Endodermal cell (in vitro differentiated cells): ENCODE measurements around the gene ZBTB25. TPM values are rescaled to one million over a fixed set of nuclear protein-coding genes. Genes with fewer than 3 reads are reported as not detected.

Experiments
- DNase-seq: peaks from one replicate; pipeline ENCODE4 v3.0.0-alpha.2; 2017
- H3K27ac ChIP-seq: 2 replicates; pipeline ENCODE4 v1.5.1; 2013; ENCODE audit warnings: mild to moderate bottlenecking, low read depth, low read length, moderate library complexity
- H3K27me3 ChIP-seq: 2 replicates; pipeline ENCODE4 v1.6.1; 2013; ENCODE audit warnings: mild to moderate bottlenecking, low read length, moderate library complexity; ENCODE audit not compliant: insufficient read depth, control insufficient read depth, poor library complexity, severe bottlenecking
- H3K36me3 ChIP-seq: 2 replicates; pipeline ENCODE4 v1.7.0; 2013; ENCODE audit warnings: mild to moderate bottlenecking, low read length, moderate library complexity; ENCODE audit not compliant: control insufficient read depth, insufficient read depth
- H3K4me1 ChIP-seq: one replicate; pipeline ENCODE4 v1.7.0; 2013; ENCODE audit warnings: low read length; ENCODE audit not compliant: control insufficient read depth, insufficient read depth
- H3K4me3 ChIP-seq: 2 replicates; pipeline ENCODE4 v1.5.1; 2013; ENCODE audit warnings: mild to moderate bottlenecking, low read length, moderate library complexity
- H3K9ac ChIP-seq: 2 replicates; pipeline ENCODE4 v1.6.1; 2013; ENCODE audit warnings: mild to moderate bottlenecking, low read length, moderate library complexity; ENCODE audit not compliant: poor library complexity, severe bottlenecking; ENCODE audit errors: extremely low read depth
- H3K9me3 ChIP-seq: 2 replicates; pipeline ENCODE4 v1.6.1; 2013; ENCODE audit warnings: mild to moderate bottlenecking, low read length, moderate library complexity; ENCODE audit not compliant: control insufficient read depth
- H3K27ac Mint-ChIP-seq: 2 replicates; pipeline ENCODE4 v1.8.0; 2020; ENCODE audit warnings: mixed read lengths
- H3K27me3 Mint-ChIP-seq: 2 replicates; pipeline ENCODE4 v1.8.0; 2021; ENCODE audit warnings: mild to moderate bottlenecking, mixed read lengths; ENCODE audit not compliant: insufficient read depth
- H3K36me3 Mint-ChIP-seq: 2 replicates; pipeline ENCODE4 v1.8.0; 2020; ENCODE audit warnings: low read depth, mixed read lengths
- H3K4me1 Mint-ChIP-seq: 2 replicates; pipeline ENCODE4 v1.8.0; 2020; ENCODE audit warnings: mixed read lengths
- H3K4me3 Mint-ChIP-seq: 2 replicates; pipeline ENCODE4 v1.8.0; 2020; ENCODE audit warnings: mild to moderate bottlenecking, moderate library complexity, mixed read lengths
- H3K9me3 Mint-ChIP-seq: 2 replicates; pipeline ENCODE4 v1.8.0; 2020; ENCODE audit warnings: mild to moderate bottlenecking, mixed read lengths
- CTCF ChIP-seq: fragments of 200-600 bp; sonication (generic); conservative IDR thresholded peaks from 2 replicates; pipeline ENCODE4 v1.5.0; 2021; ENCODE audit warnings: antibody characterized with exemption, mild to moderate bottlenecking
- WGBS, 2 experiments: methylation state at CpG; one replicate each; pipeline versions ENCODE4 v1.1.5 to v1.1.7; 2013; ENCODE audit warnings: missing lambda C conversion rate in 2 of 2, mixed read lengths in 1 of 2; ENCODE audit not compliant: insufficient coverage in 1 of 2, insufficient read length in 1 of 2; 5-methylcytosine and 5-hydroxymethylcytosine counted together
- total RNA-seq, 2 donors: library from RNA; stranded (reverse); fragmentation: NEBNext Ultra II Directional in 1 of 2; extraction: Animal tissue kit (Norgen Biotek cat#: 25700) in 1 of 2; gene quantifications; 2 replicates in 1 of 2; 3 replicates in 1 of 2; pipeline ENCODE4 v1.2.1, GENCODE V29; 2021

The ZBTB25 gene
- total RNA-seq, 2 donors from 2014 or later, result 14.0 to 17.0 TPM

- TF ChIP-seq CTCF, result no peak
- no peak overlapping the region for H3K27ac Mint-ChIP-seq
- H3K4me3 Mint-ChIP-seq, result no peak overlapping the region
- WGBS, 2 experiments, result 94 to 100% methylated on average over 2 to 5 of the region's 5 CpGs
- no peaks in the 10 kb centered on the region for H3K9me3 Mint-ChIP-seq
- H3K4me1 Mint-ChIP-seq, result no peaks in the 10 kb centered on the region
- H3K36me3 Mint-ChIP-seq, result peaks cover 74% of the 10 kb centered on the region
- no peaks in the 10 kb centered on the region for H3K27me3 Mint-ChIP-seq
- H3K9me3 ChIP-seq, result no peaks in the 10 kb centered on the region
- DNase-seq, result no peak
- no peak overlapping the region for H3K9ac ChIP-seq
- H3K27ac ChIP-seq, result no peak overlapping the region
- H3K4me1 ChIP-seq, result no peaks in the 10 kb centered on the region
- no peak overlapping the region for H3K4me3 ChIP-seq
- peaks cover 59% of the 10 kb centered on the region for H3K36me3 ChIP-seq
- H3K27me3 ChIP-seq, result no peaks in the 10 kb centered on the region
Observed at GRCh38 chr14:64417055-64417770, 86.4 kb downstream of the ZBTB25 start.

- 81 to 100% methylated on average over 1 to 3 of the region's 3 CpGs for WGBS, 2 experiments
- H3K27me3 Mint-ChIP-seq, result no peaks in the 10 kb centered on the region
- Histone ChIP-seq H3K9me3 (no peaks in the 10 kb centered on the region), H3K4me3 (no peak overlapping the region), H3K36me3 (peaks cover 57% of the 10 kb centered on the region), H3K9ac (no peak overlapping the region), H3K27me3 (no peaks in the 10 kb centered on the region), H3K4me1 (no peaks in the 10 kb centered on the region), H3K27ac (no peak overlapping the region)
- H3K9me3 Mint-ChIP-seq, result no peaks in the 10 kb centered on the region
- no peak overlapping the region for H3K27ac Mint-ChIP-seq
- TF ChIP-seq CTCF, result no peak
- no peak overlapping the region for H3K4me3 Mint-ChIP-seq
- H3K4me1 Mint-ChIP-seq, result no peaks in the 10 kb centered on the region
- DNase-seq, result no peak
- H3K36me3 Mint-ChIP-seq, result peaks cover 75% of the 10 kb centered on the region
Observed at GRCh38 chr14:64416348-64416932, 87.2 kb downstream of the ZBTB25 start.

GRCh38 chr14:64412237-64412636 lies 91.4 kb downstream of the ZBTB25 start:
- Histone ChIP-seq H3K27me3 (no peaks in the 10 kb centered on the region), H3K4me3 (no peak overlapping the region), H3K27ac (no peak overlapping the region), H3K9me3 (no peaks in the 10 kb centered on the region), H3K9ac (no peak overlapping the region), H3K36me3 (peaks cover 51% of the 10 kb centered on the region), H3K4me1 (no peaks in the 10 kb centered on the region)
- Mint-ChIP-seq H3K36me3 (peaks cover 50% of the 10 kb centered on the region), H3K4me3 (no peak overlapping the region), H3K27me3 (no peaks in the 10 kb centered on the region), H3K9me3 (no peaks in the 10 kb centered on the region), H3K4me1 (peaks cover 4% of the 10 kb centered on the region), H3K27ac (no peak overlapping the region)
- WGBS, 2 experiments, result 83 to 94% methylated on average over 1 of the region's 1 CpG
- TF ChIP-seq CTCF, result no peak
- no peak for DNase-seq
